Hepatocyte (in vitro differentiated cells): ENCODE results near the gene ADRB2.

Experiments
- EZH2 ChIP-seq: fragments of 200-600 bp; sonication (generic); IDR thresholded peaks from 2 replicates; pipeline ENCODE4 v1.6.1; 2016; ENCODE audit warnings: antibody characterized with exemption, mild to moderate bottlenecking, borderline replicate concordance
- TF ChIP-seq, protein P1 (sequence below): fragments of 200-600 bp; sonication (generic); IDR thresholded peaks from 2 replicates; pipeline ENCODE4 v1.5.1; 2016; ENCODE audit warnings: antibody characterized with exemption, mild to moderate bottlenecking; ENCODE audit not compliant: poor library complexity

DNA sequence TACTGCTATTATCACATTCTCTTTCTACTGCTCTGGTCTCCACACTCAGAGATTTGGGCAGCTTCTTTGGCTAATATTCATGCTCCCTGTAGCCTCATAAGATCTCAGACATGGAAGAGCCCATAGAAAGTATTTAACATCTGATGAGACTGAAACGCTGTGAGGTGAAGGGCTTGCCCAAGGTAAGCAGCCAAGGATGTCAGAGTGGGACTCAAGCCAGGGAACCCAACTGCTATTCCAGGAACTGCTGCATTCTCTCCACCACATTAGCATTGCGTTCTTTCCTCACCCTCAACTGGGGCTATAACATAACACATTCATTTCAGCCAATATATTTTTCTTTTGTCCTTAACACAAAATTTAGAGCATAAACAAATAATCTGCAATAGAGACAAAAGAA lies 3.8 kb downstream of the ADRB2 start:
- TF ChIP-seq, protein P1, sequence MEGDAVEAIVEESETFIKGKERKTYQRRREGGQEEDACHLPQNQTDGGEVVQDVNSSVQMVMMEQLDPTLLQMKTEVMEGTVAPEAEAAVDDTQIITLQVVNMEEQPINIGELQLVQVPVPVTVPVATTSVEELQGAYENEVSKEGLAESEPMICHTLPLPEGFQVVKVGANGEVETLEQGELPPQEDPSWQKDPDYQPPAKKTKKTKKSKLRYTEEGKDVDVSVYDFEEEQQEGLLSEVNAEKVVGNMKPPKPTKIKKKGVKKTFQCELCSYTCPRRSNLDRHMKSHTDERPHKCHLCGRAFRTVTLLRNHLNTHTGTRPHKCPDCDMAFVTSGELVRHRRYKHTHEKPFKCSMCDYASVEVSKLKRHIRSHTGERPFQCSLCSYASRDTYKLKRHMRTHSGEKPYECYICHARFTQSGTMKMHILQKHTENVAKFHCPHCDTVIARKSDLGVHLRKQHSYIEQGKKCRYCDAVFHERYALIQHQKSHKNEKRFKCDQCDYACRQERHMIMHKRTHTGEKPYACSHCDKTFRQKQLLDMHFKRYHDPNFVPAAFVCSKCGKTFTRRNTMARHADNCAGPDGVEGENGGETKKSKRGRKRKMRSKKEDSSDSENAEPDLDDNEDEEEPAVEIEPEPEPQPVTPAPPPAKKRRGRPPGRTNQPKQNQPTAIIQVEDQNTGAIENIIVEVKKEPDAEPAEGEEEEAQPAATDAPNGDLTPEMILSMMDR, result no peak
- no peak for TF ChIP-seq EZH2
